Measurements from ENCODE around the gene IL1R1. TPM values are rescaled to one million over a fixed set of nuclear protein-coding genes. Genes with fewer than 3 reads are reported as not detected.

IL1R1 gene
- total RNA-seq, 2 experiments from 2014 or later = 5.7 to 6.7 TPM

DNA sequence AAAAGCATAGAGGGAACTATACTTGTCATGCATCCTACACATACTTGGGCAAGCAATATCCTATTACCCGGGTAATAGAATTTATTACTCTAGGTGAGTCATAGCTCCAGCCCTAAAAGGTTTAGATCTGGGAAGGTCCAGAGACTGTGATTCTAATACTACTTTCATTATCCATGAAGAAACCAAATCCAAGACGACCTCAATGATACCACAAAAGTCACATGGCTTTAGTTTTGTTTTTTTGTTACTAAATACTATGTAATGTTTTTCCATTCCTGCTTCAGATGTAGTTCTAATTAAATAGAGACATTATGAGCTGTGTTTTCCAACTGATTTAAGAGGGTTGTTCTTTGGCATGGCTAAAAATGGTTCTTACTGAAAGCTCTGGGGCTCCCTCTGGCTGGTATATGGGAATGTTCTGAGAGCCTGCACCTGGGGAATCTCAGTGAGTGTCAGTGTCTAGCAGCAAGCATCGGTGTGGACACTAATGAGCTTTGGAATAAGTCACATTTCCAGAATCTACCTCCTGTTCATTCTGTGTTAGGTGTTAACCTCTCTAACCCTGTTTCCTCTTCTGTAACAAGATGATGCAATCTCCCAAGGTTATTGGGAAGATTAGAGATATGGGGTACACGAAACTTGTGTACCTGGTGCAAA, 23.8 kb downstream of the IL1R1 start:
- DNase-seq = peak; percentile 57
- Mint-ChIP-seq H3K4me1 (ENCODE audit: low read depth) (peaks cover 9% of the 10 kb centered on the region), H3K36me3 (ENCODE audit: low read depth) (peaks cover 3% of the 10 kb centered on the region), H3K9me3 (no peaks in the 10 kb centered on the region), H3K27ac (no peak overlapping the region), H3K27me3 (ENCODE audit: low read depth) (no peaks in the 10 kb centered on the region), H3K4me3 (no peak overlapping the region)
- intact Hi-C loops (cut with micrococcal nuclease) = loop anchor here (1.0 to 5.0 kb wide), 4 partner anchors 74 to 282 kb away; no protein-coding TSS in a partner anchor
- CTCF ChIA-PET = interaction anchor here (0.6 to 2.9 kb wide), 27 partner anchors 9 to 656 kb away, joined by 3 to 25 read pairs (median 4); no protein-coding TSS in a partner anchor

DNA sequence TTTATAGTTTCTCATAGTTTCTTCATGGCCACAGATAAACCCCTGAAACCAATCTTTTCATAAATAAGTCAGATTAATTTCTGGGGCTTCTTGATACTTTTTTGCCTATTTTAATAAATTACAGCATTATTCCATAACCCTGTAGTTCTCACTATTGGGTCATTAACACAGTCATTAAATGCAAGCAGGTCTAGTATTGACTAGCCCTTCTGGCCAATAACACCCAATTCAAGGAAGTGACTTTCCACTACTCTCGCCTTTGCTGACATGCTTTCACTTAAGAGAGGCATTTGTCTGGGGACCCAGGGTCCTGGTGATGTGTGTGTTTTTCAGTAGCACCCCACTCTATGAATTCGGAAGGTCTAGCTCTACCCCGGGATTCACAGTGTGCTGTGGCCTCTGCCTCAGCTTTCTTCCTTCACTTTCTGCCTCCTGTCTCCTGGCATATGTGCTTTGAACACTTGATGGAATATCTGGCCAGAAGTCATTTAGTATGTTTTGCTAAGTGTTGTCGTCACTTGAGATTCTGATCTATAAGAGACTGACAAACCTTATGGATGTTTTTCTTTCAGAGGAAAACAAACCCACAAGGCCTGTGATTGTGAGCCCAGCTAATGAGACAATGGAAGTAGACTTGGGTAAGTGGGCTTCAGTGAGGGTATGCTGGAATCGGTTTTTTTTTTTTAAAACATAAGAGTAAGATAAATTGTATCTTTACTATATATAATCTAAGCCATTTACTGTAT, 25.7 kb downstream of the IL1R1 start:
- H3K36me3 Mint-ChIP-seq (ENCODE audit: low read depth) = peaks cover 3% of the 10 kb centered on the region
- H3K27ac Mint-ChIP-seq = no peak overlapping the region
- no peak overlapping the region for H3K4me3 Mint-ChIP-seq
- no peaks in the 10 kb centered on the region for H3K27me3 Mint-ChIP-seq (ENCODE audit: low read depth)
- DNase-seq = no peak
- no peaks in the 10 kb centered on the region for H3K9me3 Mint-ChIP-seq
- H3K4me1 Mint-ChIP-seq (ENCODE audit: low read depth) = peaks cover 15% of the 10 kb centered on the region
- intact Hi-C loops (cut with micrococcal nuclease) = loop anchor here (5.0 kb wide), 1 partner anchor 161 kb away; no protein-coding TSS in a partner anchor
- CTCF ChIA-PET = interaction anchor here (1.1 kb wide), 1 partner anchor 72 kb away, joined by 3 read pairs; no protein-coding TSS in a partner anchor

DNA sequence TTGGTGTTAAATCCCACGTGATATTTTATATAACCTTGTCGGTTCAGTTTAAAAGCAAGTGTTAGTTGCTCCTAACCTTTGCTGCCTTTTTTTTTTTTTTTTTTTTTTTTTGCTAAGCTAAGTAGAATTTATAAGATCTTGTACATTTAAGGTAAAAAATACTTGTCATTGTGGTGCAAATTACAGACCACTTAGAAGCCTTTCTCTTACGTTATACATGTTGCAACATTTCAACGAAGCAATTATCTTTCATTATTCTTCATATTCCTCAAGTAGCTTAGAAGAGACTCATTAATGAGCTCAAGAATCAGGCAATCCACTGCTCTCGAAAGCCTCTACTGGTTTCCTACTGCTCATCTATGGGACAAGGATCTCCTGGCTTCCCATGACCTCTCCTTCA, 29.4 kb downstream of the IL1R1 start:
- no peak overlapping the region for H3K27ac Mint-ChIP-seq
- CTCF ChIA-PET = interaction anchor here (1.0 kb wide), 1 partner anchor 14 kb away, joined by 3 read pairs; no protein-coding TSS in a partner anchor
- DNase-seq = no peak
- no peaks in the 10 kb centered on the region for H3K27me3 Mint-ChIP-seq (ENCODE audit: low read depth)
- H3K4me1 Mint-ChIP-seq (ENCODE audit: low read depth) = peaks cover 7% of the 10 kb centered on the region
- H3K4me3 Mint-ChIP-seq = no peak overlapping the region
- no peaks in the 10 kb centered on the region for H3K9me3 Mint-ChIP-seq
- intact Hi-C loops (cut with micrococcal nuclease) = no loop called here
- H3K36me3 Mint-ChIP-seq (ENCODE audit: low read depth) = peaks cover 2% of the 10 kb centered on the region

GRCh38 chr2:102172745-102173144, 30.2 kb downstream of the IL1R1 start:
- Mint-ChIP-seq H3K36me3 (ENCODE audit: low read depth) (peaks cover 2% of the 10 kb centered on the region), H3K27me3 (ENCODE audit: low read depth) (peaks cover under 1% of the 10 kb centered on the region), H3K4me3 (no peak overlapping the region), H3K4me1 (ENCODE audit: low read depth) (peaks cover 7% of the 10 kb centered on the region), H3K9me3 (no peaks in the 10 kb centered on the region), H3K27ac (no peak overlapping the region)
- CTCF ChIA-PET = interaction anchor here (0.8 to 1.7 kb wide), 3 partner anchors 68 to 167 kb away, joined by 3 to 9 read pairs (median 5); no protein-coding TSS in a partner anchor
- intact Hi-C loops (cut with micrococcal nuclease) = no loop called here
- DNase-seq = no peak

DNA sequence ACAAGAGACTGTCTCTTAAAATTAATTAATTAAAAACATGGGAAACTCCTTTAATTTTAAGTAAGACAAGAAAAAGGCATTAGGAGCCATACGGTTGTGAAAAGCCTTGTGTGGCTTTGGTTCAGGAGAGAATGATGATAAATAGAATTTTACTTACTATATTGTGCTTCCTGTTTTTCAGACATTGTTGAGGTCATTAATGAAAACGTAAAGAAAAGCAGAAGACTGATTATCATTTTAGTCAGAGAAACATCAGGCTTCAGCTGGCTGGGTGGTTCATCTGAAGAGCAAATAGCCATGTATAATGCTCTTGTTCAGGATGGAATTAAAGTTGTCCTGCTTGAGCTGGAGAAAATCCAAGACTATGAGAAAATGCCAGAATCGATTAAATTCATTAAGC, 33.6 kb downstream of the IL1R1 start:
- CTCF ChIA-PET = no interaction called here
- Mint-ChIP-seq H3K36me3 (ENCODE audit: low read depth) (no peaks in the 10 kb centered on the region), H3K9me3 (no peaks in the 10 kb centered on the region), H3K4me1 (ENCODE audit: low read depth) (peaks cover 7% of the 10 kb centered on the region), H3K27me3 (ENCODE audit: low read depth) (peaks cover 5% of the 10 kb centered on the region), H3K27ac (no peak overlapping the region), H3K4me3 (no peak overlapping the region)
- intact Hi-C loops (cut with micrococcal nuclease) = no loop called here
- DNase-seq = no peak

GRCh38 chr2:102177814-102178478, 35.4 kb downstream of the IL1R1 start:
- DNase-seq = no peak
- Mint-ChIP-seq H3K9me3 (no peaks in the 10 kb centered on the region), H3K27me3 (ENCODE audit: low read depth) (peaks cover 5% of the 10 kb centered on the region), H3K36me3 (ENCODE audit: low read depth) (no peaks in the 10 kb centered on the region), H3K4me1 (ENCODE audit: low read depth) (peaks cover 3% of the 10 kb centered on the region), H3K4me3 (no peak overlapping the region), H3K27ac (no peak overlapping the region)
- CTCF ChIA-PET = interaction anchor here (1.1 to 1.2 kb wide), 2 partner anchors 62 to 158 kb away, joined by 3 to 4 read pairs; no protein-coding TSS in a partner anchor
- intact Hi-C loops (cut with micrococcal nuclease) = no loop called here

GRCh38 chr2:102179061-102179460, 36.5 kb downstream of the IL1R1 start:
- DNase-seq = no peak
- H3K9me3 Mint-ChIP-seq = no peaks in the 10 kb centered on the region
- CTCF ChIA-PET = interaction anchor here (0.5 to 1.1 kb wide), 2 partner anchors 42 to 159 kb away, joined by 3 read pairs; no protein-coding TSS in a partner anchor
- peaks cover 2% of the 10 kb centered on the region for H3K4me1 Mint-ChIP-seq (ENCODE audit: low read depth)
- intact Hi-C loops (cut with micrococcal nuclease) = no loop called here
- H3K27me3 Mint-ChIP-seq (ENCODE audit: low read depth) = peaks cover 5% of the 10 kb centered on the region
- no peaks in the 10 kb centered on the region for H3K36me3 Mint-ChIP-seq (ENCODE audit: low read depth)
- no peak overlapping the region for H3K4me3 Mint-ChIP-seq
- H3K27ac Mint-ChIP-seq = no peak overlapping the region

DNA sequence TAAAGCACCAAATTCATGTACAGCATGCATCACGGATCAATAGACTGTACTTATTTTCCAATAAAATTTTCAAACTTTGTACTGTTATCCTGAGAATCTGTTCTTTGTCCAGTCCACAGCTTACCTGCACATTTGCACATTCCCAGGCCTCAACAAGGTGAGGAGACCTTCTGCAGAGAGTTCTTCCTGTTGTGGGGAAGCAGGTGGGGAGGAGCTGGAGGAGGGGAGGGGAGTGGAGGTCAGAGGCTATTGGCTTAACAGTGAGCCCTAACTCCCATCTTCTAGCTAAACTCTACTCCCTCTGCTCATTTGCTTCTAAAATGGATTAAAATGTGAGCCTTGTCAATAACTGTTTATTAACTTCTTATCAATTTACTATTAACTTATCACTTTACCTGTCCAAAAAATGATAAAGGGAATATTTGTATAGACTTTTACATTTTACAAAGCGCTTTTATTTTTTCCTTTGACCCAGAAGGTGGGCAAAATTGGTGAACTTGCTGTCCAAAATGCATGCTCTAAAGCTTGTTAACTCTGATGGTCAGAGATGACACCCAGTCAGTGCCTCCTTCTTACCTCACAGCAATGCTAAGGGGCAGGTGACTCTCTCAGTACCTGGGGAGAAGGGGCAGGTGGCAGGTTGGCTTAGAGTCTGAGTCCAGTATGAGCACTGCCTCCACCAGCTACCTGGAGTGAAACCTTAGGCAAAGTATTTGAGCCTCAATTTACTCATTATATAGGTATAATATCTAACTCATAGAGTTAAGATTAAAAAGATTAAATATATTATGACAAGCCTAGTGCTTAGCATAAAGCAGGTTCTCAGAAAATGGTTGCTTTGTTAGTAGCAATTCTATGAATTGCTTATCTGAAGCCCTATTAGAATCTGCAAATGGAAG, 37.5 kb downstream of the IL1R1 start:
- intact Hi-C loops (cut with micrococcal nuclease) = no loop called here
- Mint-ChIP-seq H3K9me3 (no peaks in the 10 kb centered on the region), H3K36me3 (ENCODE audit: low read depth) (no peaks in the 10 kb centered on the region), H3K27ac (no peak overlapping the region), H3K4me1 (ENCODE audit: low read depth) (peaks cover 2% of the 10 kb centered on the region), H3K27me3 (ENCODE audit: low read depth) (peaks cover 5% of the 10 kb centered on the region), H3K4me3 (no peak overlapping the region)
- no peak for DNase-seq
- CTCF ChIA-PET = interaction anchor here (1.2 kb wide), 1 partner anchor 61 kb away, joined by 4 read pairs; no protein-coding TSS in a partner anchor

- Mint-ChIP-seq H3K27ac (no peak overlapping the region), H3K36me3 (ENCODE audit: low read depth) (no peaks in the 10 kb centered on the region), H3K4me3 (no peak overlapping the region), H3K4me1 (ENCODE audit: low read depth) (peaks cover 3% of the 10 kb centered on the region), H3K9me3 (no peaks in the 10 kb centered on the region), H3K27me3 (ENCODE audit: low read depth) (peaks cover 8% of the 10 kb centered on the region)
- CTCF ChIA-PET = interaction anchor here (1.2 kb wide), 1 partner anchor 60 kb away, joined by 4 read pairs; no protein-coding TSS in a partner anchor
- DNase-seq = no peak
- intact Hi-C loops (cut with micrococcal nuclease) = no loop called here
Observed at GRCh38 chr2:102180687-102180999, 38.1 kb downstream of the IL1R1 start.

- DNase-seq = no peak
- CTCF ChIA-PET = no interaction called here
- Mint-ChIP-seq H3K9me3 (no peaks in the 10 kb centered on the region), H3K36me3 (ENCODE audit: low read depth) (no peaks in the 10 kb centered on the region), H3K27me3 (ENCODE audit: low read depth) (peaks cover 10% of the 10 kb centered on the region), H3K4me3 (no peak overlapping the region), H3K27ac (no peak overlapping the region), H3K4me1 (ENCODE audit: low read depth) (peaks cover 5% of the 10 kb centered on the region)
- intact Hi-C loops (cut with micrococcal nuclease) = no loop called here
Observed at GRCh38 chr2:102181376-102181775, 38.8 kb downstream of the IL1R1 start.

DNA sequence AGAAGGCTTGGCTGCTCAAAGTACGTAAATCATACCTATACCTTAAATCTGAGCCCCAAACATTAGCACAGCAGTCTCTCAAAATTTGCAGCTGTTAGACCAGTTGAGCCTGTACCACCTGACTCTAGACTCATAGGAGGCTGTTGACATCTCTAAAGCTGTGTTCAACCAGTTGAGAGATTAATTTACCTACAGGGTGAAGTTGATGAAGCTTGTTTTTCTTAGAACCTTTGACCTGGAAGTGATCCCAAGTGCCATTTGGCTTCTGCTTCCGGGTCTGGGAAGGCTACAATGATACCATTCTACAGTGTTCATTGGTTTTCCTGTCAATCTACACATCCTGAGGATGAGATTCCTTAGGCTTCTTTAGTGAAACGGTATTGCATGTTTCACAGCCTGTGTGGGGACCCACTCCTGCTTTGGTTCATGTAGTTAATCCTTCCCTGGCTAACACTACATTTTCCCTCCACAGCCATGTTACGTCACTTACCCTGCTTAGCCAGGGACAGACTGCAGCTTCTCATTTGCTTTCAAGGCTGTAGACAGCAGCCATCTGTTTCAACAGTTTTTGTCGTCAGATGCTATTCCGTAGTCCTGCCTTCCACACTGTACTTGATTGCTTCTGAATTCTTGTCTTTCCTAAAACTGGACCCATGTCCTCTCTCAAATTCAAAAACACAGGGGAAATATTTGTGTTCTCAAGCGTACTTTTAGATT, 39.5 kb downstream of the IL1R1 start:
- intact Hi-C loops (cut with micrococcal nuclease) = no loop called here
- Mint-ChIP-seq H3K27me3 (ENCODE audit: low read depth) (peaks cover 15% of the 10 kb centered on the region), H3K4me1 (ENCODE audit: low read depth) (peaks cover 11% of the 10 kb centered on the region), H3K4me3 (no peak overlapping the region), H3K9me3 (no peaks in the 10 kb centered on the region), H3K36me3 (ENCODE audit: low read depth) (no peaks in the 10 kb centered on the region), H3K27ac (no peak overlapping the region)
- no peak for DNase-seq
- CTCF ChIA-PET = no interaction called here

Data from activated naive CD4-positive, alpha-beta T cell treated with anti-CD3 and anti-CD28 coated beads for 36 hours (primary cell).